Anterior cingulate cortex (tissue), 58 donors: ENCODE results near the gene KDM7A.

Experiments
- DNase-seq, 58 donors: peaks; one replicate each; lab custom pipeline; 2025; lab: John Stamatoyannopoulos, UW

Gene KDM7A

GRCh38 chr7:140036224-140036962, 140.4 kb downstream of the KDM7A start:
- DNase-seq, result no peak

GRCh38 chr7:140035400-140036223, 141.2 kb downstream of the KDM7A start:
- DNase-seq, result no peak
